ENCODE results near the gene PDS5B. TPM values are rescaled to one million over a fixed set of nuclear protein-coding genes. Genes with fewer than 3 reads are reported as not detected.

Gene PDS5B
- total and polyA plus RNA-seq, 2 experiments from 2014 or later: 13.4 to 14.2 TPM

DNA sequence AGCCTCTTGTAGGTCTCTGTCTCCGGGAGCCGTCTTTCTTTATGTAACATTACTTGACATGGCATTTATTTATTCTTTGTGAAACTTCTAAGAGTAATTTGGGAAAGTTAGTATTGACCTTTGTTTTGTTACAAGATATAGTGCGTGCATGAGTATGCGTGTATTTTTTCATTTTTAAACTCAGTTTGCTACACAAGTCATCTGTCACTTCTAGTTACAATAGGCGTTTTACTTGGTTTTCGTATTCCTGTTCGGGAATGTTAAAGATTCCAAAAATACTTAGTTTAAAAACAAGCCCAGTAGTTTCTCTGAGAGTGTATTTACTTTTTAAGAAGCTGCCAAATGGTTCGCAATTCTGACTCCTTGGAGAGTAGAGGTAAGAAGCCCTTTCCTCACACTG lies 3.2 kb downstream of the PDS5B start:
- in situ Hi-C loops (cut with MboI): loop anchor here (25.0 kb wide), 2 partner anchors 948 to 1123 kb away; no protein-coding TSS in a partner anchor

DNA sequence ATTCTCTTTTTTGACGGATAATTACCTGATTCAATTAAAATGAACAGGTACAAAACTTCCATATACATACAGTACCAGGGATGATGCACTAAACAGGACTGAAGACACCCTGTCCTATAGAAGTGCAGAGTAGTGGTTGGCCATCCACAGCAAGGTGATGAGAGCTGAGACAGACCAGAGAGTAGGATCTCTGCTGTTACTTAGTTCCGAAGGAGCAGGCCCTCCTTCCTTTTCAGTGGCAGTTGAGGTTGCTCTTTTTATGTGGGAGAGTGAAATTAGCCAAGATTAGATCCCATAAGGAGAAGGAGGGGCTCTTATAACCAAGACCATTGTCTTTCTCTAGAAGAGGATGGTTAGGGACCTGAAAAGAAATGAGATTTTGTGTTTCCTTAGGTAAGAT lies 4.0 kb downstream of the PDS5B start:
- H3K9me2 ChIP-seq (ENCODE audit: insufficient read depth): no peaks in the 10 kb centered on the region
- no peak overlapping the region for H3K27ac ChIP-seq
- H3K4me3 ChIP-seq: peak overlapping the region; percentile 97; the same call in 1 of the 2 replicates
- TF ChIP-seq EZH2phosphoT487 (IDR thresholded peaks at IDR 0.05; ENCODE audit: insufficient read depth, low read depth) (no peak), EZH2 (IDR thresholded peaks at IDR 0.05; ENCODE audit: insufficient read depth, poor library complexity, severe bottlenecking) (no peak)
- no peaks in the 10 kb centered on the region for H3K27me3 ChIP-seq (replicated peaks; ENCODE audit: insufficient read depth)
- no peaks in the 10 kb centered on the region for H3K36me3 ChIP-seq (ENCODE audit: low read depth)
- H4K20me1 ChIP-seq (ENCODE audit: insufficient read depth): no peaks in the 10 kb centered on the region
- peak overlapping the region; percentile 85; the same call in 1 of the 2 replicates for H3K9ac ChIP-seq
- no peaks in the 10 kb centered on the region for H3K9me3 ChIP-seq (ENCODE audit: low read depth)
- DNase-seq: peak; percentile 23
- H3F3A ChIP-seq (ENCODE audit: insufficient read depth): peaks cover 17% of the 10 kb centered on the region
- WGBS, 2 experiments (ENCODE audit: low coverage in 1 of 2, low lambda C conversion rate in 2 of 2, missing lambda C conversion rate in 2 of 2): 10 to 11% methylated on average over 2 of the region's 2 CpGs
- peaks cover 78% of the 10 kb centered on the region for H3K79me2 ChIP-seq (ENCODE audit: insufficient read depth)
- H3K4me2 ChIP-seq (ENCODE audit: unreplicated experiment): peak overlapping the region; percentile 85
- H3K4me1 ChIP-seq (ENCODE audit: insufficient read depth): peaks cover 28% of the 10 kb centered on the region
- H2AFZ ChIP-seq: peak overlapping the region; percentile 9; the same call in 1 of the 2 replicates
- in situ Hi-C loops (cut with MboI): loop anchor here (5.0 to 25.0 kb wide), 3 partner anchors 37 to 1122 kb away; no protein-coding TSS in a partner anchor

More for the DNA sequence above, 3.2 kb downstream of the PDS5B start:
- H3K4me2 ChIP-seq (ENCODE audit: unreplicated experiment): peak overlapping the region; percentile 85
- TF ChIP-seq EZH2 (IDR thresholded peaks at IDR 0.05; ENCODE audit: insufficient read depth, poor library complexity, severe bottlenecking) (no peak), EZH2phosphoT487 (IDR thresholded peaks at IDR 0.05; ENCODE audit: insufficient read depth, low read depth) (no peak)
- H3K9me2 ChIP-seq (ENCODE audit: insufficient read depth): no peaks in the 10 kb centered on the region
- H4K20me1 ChIP-seq (ENCODE audit: insufficient read depth): no peaks in the 10 kb centered on the region
- peaks cover 71% of the 10 kb centered on the region for H3K79me2 ChIP-seq (ENCODE audit: insufficient read depth)
- no peaks in the 10 kb centered on the region for H3K27me3 ChIP-seq (replicated peaks; ENCODE audit: insufficient read depth)
- H3K36me3 ChIP-seq (ENCODE audit: low read depth): no peaks in the 10 kb centered on the region
- H3K9ac ChIP-seq: peak overlapping the region; percentile 85
- peaks cover 17% of the 10 kb centered on the region for H3F3A ChIP-seq (ENCODE audit: insufficient read depth)
- H3K9me3 ChIP-seq (ENCODE audit: low read depth): no peaks in the 10 kb centered on the region
- H3K27ac ChIP-seq: peak overlapping the region; percentile 72
- 51 to 58% methylated on average over 8 of the region's 8 CpGs for WGBS, 2 experiments (ENCODE audit: low coverage in 1 of 2, low lambda C conversion rate in 2 of 2, missing lambda C conversion rate in 2 of 2)
- peak; percentile 21 for DNase-seq
- peaks cover 26% of the 10 kb centered on the region for H3K4me1 ChIP-seq (ENCODE audit: insufficient read depth)
- peak overlapping the region; percentile 97 for H3K4me3 ChIP-seq
- peak overlapping the region; percentile 85 for H2AFZ ChIP-seq

DNA sequence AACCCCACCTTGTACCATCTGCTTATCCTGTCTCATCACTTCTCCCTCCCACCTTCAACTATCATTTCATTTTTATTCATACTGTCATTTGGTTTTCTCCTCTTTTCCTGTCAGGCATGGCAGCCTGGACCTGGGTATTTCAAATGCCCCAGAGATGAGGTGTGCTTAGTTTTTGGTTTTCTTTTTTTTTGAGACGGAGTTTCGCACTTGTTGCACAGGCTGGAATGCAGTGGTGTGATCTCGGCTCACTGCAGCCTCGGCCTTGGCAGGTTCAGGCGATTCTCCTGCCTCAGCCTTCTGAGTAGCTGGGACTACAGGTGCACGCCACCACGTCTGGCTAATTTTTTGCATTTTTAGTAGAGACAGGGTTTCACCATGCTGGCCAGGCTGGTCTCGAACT lies 5.8 kb downstream of the PDS5B start:
- Histone ChIP-seq H2AFZ (no peak overlapping the region), H3F3A (ENCODE audit: insufficient read depth) (peaks cover 17% of the 10 kb centered on the region), H3K79me2 (ENCODE audit: insufficient read depth) (peaks cover 97% of the 10 kb centered on the region), H3K9ac (no peak overlapping the region), H3K4me3 (no peak overlapping the region), H3K36me3 (ENCODE audit: low read depth) (no peaks in the 10 kb centered on the region), H3K4me2 (ENCODE audit: unreplicated experiment) (no peak overlapping the region), H4K20me1 (ENCODE audit: insufficient read depth) (no peaks in the 10 kb centered on the region), H3K27ac (no peak overlapping the region), H3K9me2 (ENCODE audit: insufficient read depth) (no peaks in the 10 kb centered on the region), H3K9me3 (ENCODE audit: low read depth) (no peaks in the 10 kb centered on the region), H3K4me1 (ENCODE audit: insufficient read depth) (peaks cover 28% of the 10 kb centered on the region), H3K27me3 (replicated peaks; ENCODE audit: insufficient read depth) (no peaks in the 10 kb centered on the region)
- TF ChIP-seq EZH2phosphoT487 (IDR thresholded peaks at IDR 0.05; ENCODE audit: insufficient read depth, low read depth): no peak
- no peak for TF ChIP-seq EZH2 (IDR thresholded peaks at IDR 0.05; ENCODE audit: insufficient read depth, poor library complexity, severe bottlenecking)
- in situ Hi-C loops (cut with MboI): loop anchor here (5.0 to 25.0 kb wide), 3 partner anchors 35 to 1120 kb away; no protein-coding TSS in a partner anchor
- 96 to 99% methylated on average over 7 to 8 of the region's 8 CpGs for WGBS, 2 experiments (ENCODE audit: low coverage in 1 of 2, low lambda C conversion rate in 2 of 2, missing lambda C conversion rate in 2 of 2)
- no peak for DNase-seq

DNA sequence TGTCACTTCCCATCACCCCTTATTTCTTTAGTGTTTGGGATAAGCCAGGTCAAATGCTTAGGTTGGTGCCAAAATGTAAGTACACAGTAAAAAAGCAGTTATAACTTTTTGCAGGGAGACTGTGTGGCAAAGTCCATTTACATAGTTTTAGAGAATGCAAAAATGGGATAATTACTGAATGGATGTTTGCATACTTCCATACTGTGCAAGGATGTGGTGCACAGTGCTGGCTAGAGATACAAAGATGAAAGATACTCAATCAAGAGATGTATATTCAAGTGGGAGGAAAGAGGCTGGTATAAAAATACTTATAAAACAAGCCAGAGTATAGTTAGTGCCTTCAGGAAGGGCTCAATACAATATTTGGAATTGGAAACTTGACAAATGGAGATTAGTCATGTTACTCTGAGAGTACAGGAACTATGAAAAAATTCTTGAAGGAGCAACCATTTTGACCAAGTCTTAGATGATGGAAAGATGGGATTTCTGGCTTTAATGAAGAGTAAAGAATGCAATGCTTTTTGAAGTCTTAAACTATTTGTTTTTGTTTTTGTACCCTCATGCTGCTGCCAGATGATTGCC lies 8.0 kb downstream of the PDS5B start:
- Histone ChIP-seq H3K9me3 (ENCODE audit: low read depth) (no peaks in the 10 kb centered on the region), H3K27ac (no peak overlapping the region), H3K36me3 (ENCODE audit: low read depth) (no peaks in the 10 kb centered on the region), H4K20me1 (ENCODE audit: insufficient read depth) (no peaks in the 10 kb centered on the region), H3F3A (ENCODE audit: insufficient read depth) (no peaks in the 10 kb centered on the region), H3K4me1 (ENCODE audit: insufficient read depth) (peaks cover 19% of the 10 kb centered on the region), H2AFZ (no peak overlapping the region), H3K9me2 (ENCODE audit: insufficient read depth) (no peaks in the 10 kb centered on the region), H3K9ac (no peak overlapping the region), H3K4me2 (ENCODE audit: unreplicated experiment) (no peak overlapping the region), H3K4me3 (no peak overlapping the region), H3K79me2 (ENCODE audit: insufficient read depth) (peaks cover 100% of the 10 kb centered on the region), H3K27me3 (replicated peaks; ENCODE audit: insufficient read depth) (no peaks in the 10 kb centered on the region)
- TF ChIP-seq EZH2phosphoT487 (IDR thresholded peaks at IDR 0.05; ENCODE audit: insufficient read depth, low read depth) (no peak), EZH2 (IDR thresholded peaks at IDR 0.05; ENCODE audit: insufficient read depth, poor library complexity, severe bottlenecking) (no peak)
- in situ Hi-C loops (cut with MboI): loop anchor here (5.0 to 25.0 kb wide), 3 partner anchors 33 to 1118 kb away; no protein-coding TSS in a partner anchor
- DNase-seq: peak; percentile 44
